NCI-H1694 treated with DMSO at 0.1 percent for 48 hours (cell line): ENCODE results near the gene KAZALD1.

Experiments
- DNase-seq: peaks from one replicate; lab custom pipeline; 2025; lab: John Stamatoyannopoulos, UW

The KAZALD1 gene

GRCh38 chr10:101066896-101067355, 5.1 kb downstream of the KAZALD1 start:
- DNase-seq: no peak

GRCh38 chr10:101067356-101068083, 5.7 kb downstream of the KAZALD1 start:
- peak; percentile 83 for DNase-seq

- no peak for DNase-seq
These were observed 7.7 kb downstream of the KAZALD1 start for GRCh38 chr10:101069441-101069840.

GRCh38 chr10:101070098-101070497, 8.3 kb downstream of the KAZALD1 start:
- DNase-seq: no peak

GRCh38 chr10:101071267-101071884, 9.6 kb downstream of the KAZALD1 start:
- no peak for DNase-seq

- DNase-seq: no peak
These were observed 10.2 kb downstream of the KAZALD1 start for GRCh38 chr10:101071885-101072433.

GRCh38 chr10:101072923-101073322, 11.1 kb downstream of the KAZALD1 start:
- no peak for DNase-seq

GRCh38 chr10:101073631-101074030, 11.8 kb downstream of the KAZALD1 start:
- no peak for DNase-seq

- DNase-seq: no peak
These were observed 14.0 kb downstream of the KAZALD1 start for GRCh38 chr10:101075775-101076174.

- no peak for DNase-seq
These were observed 14.8 kb downstream of the KAZALD1 start for GRCh38 chr10:101076630-101077029.

GRCh38 chr10:101079874-101080273, 18.1 kb downstream of the KAZALD1 start:
- peak; percentile 56 for DNase-seq

- peak; percentile 46 for DNase-seq
These were observed 19.4 kb downstream of the KAZALD1 start for GRCh38 chr10:101080933-101081931.

- DNase-seq: no peak
These were observed 24.1 kb downstream of the KAZALD1 start for GRCh38 chr10:101085846-101086245.

GRCh38 chr10:101087376-101087775, 25.6 kb downstream of the KAZALD1 start:
- DNase-seq: no peak

- DNase-seq: no peak
These were observed 26.2 kb downstream of the KAZALD1 start for GRCh38 chr10:101087965-101088364.

- no peak for DNase-seq
These were observed 27.9 kb downstream of the KAZALD1 start for GRCh38 chr10:101089520-101090299.

- no peak for DNase-seq
These were observed 28.8 kb downstream of the KAZALD1 start for GRCh38 chr10:101090597-101090996.

- no peak for DNase-seq
These were observed 29.9 kb downstream of the KAZALD1 start for GRCh38 chr10:101091546-101092290.

- no peak for DNase-seq
These were observed 31.1 kb downstream of the KAZALD1 start for GRCh38 chr10:101092881-101093354.

- DNase-seq: no peak
These were observed 32.5 kb downstream of the KAZALD1 start for GRCh38 chr10:101094121-101094879.
